Activated CD4-positive, alpha-beta T cell treated with anti-CD3 and anti-CD28 coated beads, Interleukin-10, Interleukin-2, amounts not matched to agents 100 ng/mL and 50 ng/mL, durations not matched to agents 16 hours and 8 hours (primary cell): ENCODE results near the gene DISP1.
"Not testable (repeated sequence)": the region's sequence is repeated elsewhere in the genome, so short reads cannot be mapped to it uniquely, and the experiment has no call there.

Experiments used
- DNase-seq: peaks from one replicate; pipeline ENCODE4 v3.0.0-alpha.2; 2020

Gene DISP1

DNA sequence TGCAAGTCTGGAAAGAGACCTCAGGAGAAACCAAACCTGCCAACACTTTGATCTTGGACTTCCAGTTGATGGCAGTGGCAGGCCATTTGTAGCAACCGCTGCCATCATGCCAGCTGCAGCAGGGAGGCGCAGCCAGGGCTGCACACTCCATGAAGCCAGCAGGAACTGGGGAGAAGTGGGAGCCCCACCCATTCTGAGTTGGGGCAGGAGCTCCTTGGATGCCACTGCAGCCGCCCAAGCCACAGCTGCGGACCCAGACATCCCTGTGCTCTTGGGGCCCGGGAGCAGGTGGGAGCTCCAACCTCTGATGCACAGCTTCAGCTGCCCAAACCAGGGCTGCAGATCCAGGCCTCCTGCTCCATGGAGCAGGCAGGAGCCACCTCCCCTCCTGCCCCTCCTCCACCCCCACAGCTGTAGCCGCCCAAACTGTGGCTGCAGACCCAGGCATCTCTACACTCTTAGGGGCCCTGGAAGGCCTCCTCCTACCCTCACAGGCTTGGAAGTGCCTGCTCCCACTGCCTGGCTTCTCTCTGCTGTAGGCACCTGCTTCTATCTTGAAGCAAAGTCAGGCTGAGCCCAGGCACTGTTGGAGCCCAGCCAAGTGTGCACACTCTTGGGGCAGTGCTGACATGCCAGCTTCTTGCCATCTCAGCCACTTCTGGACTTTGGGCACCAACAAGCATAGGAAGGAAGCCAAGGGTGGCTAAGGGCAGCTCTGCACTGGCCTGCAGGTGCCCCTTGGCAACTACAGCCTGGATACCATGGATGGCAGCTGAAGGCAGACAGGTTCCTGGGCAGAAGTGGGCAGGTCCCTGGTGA, 20.0 kb upstream of the DISP1 start:
- DNase-seq = no peak

DNA sequence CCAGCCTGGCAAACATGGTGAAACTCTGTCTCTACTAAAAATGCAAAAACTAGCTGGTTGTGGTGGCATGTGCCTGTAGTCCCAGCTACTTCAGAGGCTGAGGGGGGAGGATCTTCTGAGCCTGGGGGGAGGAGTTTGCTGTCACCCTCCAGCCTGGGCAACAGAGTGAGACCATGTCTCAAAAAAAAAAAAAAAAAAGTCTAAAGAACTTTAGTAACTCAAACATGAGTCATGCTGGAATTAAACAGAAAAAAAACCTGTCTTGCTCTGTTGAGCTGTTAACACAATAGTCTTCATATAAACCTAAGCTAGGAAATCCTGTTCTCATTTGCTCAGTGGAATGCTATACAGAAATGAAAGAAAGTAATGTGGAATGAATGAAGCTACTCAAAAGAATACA, 16.7 kb upstream of the DISP1 start:
- DNase-seq = no peak

- DNase-seq = no peak
Measured at GRCh38 chr1:222798975-222799374, 15.9 kb upstream of the DISP1 start.

GRCh38 chr1:222801067-222801466, 13.8 kb upstream of the DISP1 start:
- no peak for DNase-seq

- DNase-seq = no peak
Measured at GRCh38 chr1:222811671-222812070, 3.2 kb upstream of the DISP1 start.

DNA sequence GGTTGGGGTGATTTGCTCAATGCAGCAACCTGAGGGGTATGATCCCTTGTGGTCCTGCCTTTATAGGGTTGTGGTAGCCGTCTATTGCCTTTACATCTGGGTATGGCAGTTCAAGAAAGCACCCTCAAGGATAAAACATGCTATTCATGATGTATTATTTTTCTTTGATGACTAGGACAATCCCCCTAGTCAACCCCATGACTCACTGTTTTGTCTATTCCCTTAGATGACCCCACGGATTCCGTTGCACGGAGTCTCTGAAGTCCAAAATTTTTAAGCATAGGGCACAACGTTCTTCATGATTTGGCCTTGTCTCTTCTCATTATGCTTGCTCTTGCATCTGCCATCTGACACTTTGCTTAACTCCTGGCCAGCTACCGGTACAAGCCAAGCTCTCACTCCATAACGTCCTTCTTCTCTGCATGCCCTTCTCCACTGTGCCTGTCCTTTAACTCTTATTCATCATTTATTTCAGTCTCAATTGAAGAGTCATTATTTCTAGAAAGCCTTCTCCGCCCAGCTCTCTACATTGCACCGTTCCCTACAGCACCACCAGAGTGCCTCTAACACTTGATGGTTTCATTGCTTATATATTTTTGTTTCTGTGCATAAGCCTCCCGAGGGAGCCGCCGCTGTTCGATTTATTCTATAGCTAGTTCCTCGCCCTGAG, 838 bp upstream of the DISP1 start:
- no peak for DNase-seq

- no peak for DNase-seq
Measured at GRCh38 chr1:222815440-222815765, 564 bp downstream of the DISP1 start.

GRCh38 chr1:222817529-222817928, 2.7 kb downstream of the DISP1 start:
- peak; percentile 4 for DNase-seq

DNA sequence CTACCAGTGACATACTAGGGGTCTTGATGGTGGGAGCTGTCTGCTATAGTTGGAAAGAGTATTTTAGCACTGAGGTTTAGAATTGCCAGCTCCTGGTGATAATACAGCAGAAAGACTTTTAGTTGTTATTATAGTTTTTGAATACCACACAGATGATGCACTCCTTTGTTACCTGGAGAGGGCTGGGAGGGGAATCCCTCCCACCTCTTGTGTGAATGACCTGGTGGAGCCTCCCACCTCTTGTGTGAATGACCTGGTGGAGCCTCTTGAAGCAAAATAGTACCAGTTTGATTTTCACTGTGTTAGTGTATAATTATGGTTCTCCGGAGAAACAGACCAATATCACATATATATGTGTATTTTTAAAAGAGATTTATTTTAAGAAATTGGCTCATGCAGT, 3.3 kb downstream of the DISP1 start:
- no peak for DNase-seq

GRCh38 chr1:222820171-222820712, 5.4 kb downstream of the DISP1 start:
- no peak for DNase-seq

GRCh38 chr1:222821239-222821638, 6.4 kb downstream of the DISP1 start:
- no peak for DNase-seq

GRCh38 chr1:222823695-222824094, 8.9 kb downstream of the DISP1 start:
- DNase-seq = no peak

DNA sequence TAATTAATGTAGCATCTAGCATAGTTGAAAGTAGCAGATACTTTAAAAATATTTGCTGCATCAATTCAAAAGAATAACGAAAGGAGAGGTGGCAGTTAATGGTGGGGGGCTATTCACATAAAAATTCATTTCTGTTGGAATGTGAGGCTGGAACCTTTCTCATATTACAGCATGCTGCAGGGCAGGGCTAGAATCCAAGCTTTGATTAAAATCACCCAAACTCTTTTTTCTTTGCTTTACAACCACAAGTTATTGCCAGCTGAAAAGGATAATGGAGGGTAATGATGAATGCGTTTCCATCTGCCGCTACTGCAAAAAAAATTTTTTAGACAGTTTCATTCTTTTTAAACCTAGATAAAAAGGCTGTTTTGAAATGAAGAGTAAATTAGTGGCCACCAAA, 9.8 kb downstream of the DISP1 start:
- no peak for DNase-seq

GRCh38 chr1:222828939-222829338, 14.1 kb downstream of the DISP1 start:
- DNase-seq = no peak

GRCh38 chr1:222829868-222830267, 15.0 kb downstream of the DISP1 start:
- DNase-seq = no peak

GRCh38 chr1:222833356-222833876, 18.6 kb downstream of the DISP1 start:
- no peak for DNase-seq

DNA sequence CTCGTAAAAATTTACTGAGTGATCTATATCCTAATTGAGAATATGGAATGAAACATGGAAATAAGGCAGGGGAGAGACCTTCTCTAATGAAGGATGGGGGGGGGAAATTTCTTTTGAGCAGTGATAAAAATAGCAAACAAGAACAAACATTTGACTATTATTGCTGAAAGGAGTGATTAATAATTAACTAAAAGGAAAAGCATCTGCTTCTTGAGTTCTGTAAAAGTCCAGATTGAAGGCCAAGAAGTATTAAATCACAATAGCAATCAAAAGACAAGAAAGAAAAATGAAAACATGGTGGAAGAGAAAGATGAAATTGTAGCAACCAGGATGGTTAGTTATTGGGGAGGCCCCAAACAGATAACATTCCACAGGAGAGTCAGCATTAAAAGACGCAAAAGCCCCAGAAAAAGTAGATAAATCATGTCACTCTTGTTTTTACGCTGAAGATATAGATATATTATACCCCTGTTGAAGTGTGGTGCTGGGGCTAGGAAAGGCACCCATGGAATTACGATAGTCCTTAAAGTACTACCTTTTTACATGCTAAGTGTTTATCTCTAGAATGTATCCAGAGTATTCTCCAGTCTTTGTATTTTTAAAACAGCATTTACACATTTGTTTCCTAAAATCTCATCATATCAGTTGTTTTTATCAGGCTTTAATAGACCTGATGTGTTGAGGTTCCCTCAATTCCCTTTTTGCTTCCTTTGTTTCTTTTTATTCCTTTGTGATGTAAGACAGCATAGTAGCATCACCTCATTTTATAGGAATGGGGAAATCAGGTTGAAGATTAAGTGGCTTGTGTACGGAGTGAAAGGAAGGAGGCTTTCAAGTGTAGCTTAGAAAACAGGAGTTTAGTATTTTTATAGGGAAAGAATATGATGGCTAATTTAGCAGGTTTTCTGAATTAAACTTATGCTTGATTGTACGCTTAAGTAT, 28.9 kb downstream of the DISP1 start:
- DNase-seq = no peak

- DNase-seq = no peak
Measured at GRCh38 chr1:222844411-222844779, 29.6 kb downstream of the DISP1 start.

DNA sequence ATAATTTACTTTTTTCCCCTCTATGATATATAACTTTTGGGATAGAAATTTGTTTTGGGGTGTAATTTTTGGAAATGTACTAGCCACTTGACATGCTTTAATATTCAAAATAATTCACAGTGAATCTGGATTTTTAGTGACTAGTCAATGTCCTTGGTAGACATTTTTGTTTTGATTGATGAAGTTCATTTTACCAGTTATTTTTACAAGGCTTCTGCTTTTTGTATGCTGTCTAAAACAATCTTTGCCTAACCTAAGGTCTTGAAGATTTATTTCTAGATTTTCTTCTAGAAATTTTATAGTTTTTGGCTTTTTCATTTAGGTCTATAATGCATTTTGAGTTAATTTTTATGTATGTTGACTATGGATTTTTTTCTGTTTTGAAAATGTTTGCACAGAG, 30.9 kb downstream of the DISP1 start:
- no peak for DNase-seq

DNA sequence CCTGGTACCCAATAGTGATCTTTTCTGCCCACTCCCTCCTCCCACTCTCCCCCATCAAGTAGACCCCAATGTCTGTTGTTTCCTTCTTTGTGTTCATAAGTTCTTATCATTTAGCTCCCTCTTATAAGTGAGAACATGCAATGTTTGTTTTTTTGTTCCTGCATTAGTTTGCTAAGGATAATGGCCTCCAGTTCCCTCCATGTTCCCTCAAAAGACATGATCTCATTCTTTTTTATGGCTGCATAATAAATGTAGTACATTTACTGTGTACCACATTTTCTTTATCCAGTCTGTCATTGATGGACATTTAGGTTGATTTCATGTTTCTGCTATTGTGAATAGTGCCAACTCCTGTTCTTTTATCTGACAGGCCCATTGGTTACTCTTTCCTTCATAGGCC, 35.7 kb downstream of the DISP1 start:
- not testable (repeated sequence) for DNase-seq

DNA sequence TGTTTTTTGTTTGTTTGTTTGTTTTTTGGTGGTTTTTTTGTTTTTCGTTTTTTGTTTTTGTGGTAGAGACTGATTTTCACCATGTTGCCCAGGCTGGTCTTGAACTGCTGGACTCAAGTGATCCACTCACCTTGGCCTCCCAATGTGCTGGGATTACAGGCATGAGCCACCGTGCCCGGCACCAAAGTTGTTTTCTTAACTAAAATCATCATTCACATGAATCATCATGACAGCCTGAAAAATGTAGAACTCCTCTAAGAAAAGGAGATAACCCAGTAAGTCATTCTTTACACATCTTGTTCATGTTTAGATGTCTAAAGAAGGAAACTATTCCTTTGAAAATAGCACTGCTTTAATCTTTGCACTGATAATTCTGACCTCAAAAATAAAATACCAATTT, 37.5 kb downstream of the DISP1 start:
- DNase-seq = no peak

GRCh38 chr1:222861062-222861461, 46.2 kb downstream of the DISP1 start:
- no peak for DNase-seq
